Hepatocyte (in vitro differentiated cells): ENCODE data around the gene MAP3K6.

Source experiments
- EZH2 ChIP-seq: fragments of 200-600 bp; sonication (generic); IDR thresholded peaks from 2 replicates; pipeline ENCODE4 v1.6.1; 2016; ENCODE audit warnings: antibody characterized with exemption, mild to moderate bottlenecking, borderline replicate concordance
- EZH2phosphoT487 ChIP-seq: fragments of 200-600 bp; sonication (generic); IDR thresholded peaks from one replicate; pipeline ENCODE4 v1.6.1; 2018; ENCODE audit warnings: antibody characterized with exemption, mild to moderate bottlenecking, low read depth, moderate library complexity; ENCODE audit not compliant: unreplicated experiment, severe bottlenecking
- TF ChIP-seq, protein P1 (sequence below): fragments of 200-600 bp; sonication (generic); IDR thresholded peaks from 2 replicates; pipeline ENCODE4 v1.5.1; 2016; ENCODE audit warnings: antibody characterized with exemption, mild to moderate bottlenecking; ENCODE audit not compliant: poor library complexity

DNA sequence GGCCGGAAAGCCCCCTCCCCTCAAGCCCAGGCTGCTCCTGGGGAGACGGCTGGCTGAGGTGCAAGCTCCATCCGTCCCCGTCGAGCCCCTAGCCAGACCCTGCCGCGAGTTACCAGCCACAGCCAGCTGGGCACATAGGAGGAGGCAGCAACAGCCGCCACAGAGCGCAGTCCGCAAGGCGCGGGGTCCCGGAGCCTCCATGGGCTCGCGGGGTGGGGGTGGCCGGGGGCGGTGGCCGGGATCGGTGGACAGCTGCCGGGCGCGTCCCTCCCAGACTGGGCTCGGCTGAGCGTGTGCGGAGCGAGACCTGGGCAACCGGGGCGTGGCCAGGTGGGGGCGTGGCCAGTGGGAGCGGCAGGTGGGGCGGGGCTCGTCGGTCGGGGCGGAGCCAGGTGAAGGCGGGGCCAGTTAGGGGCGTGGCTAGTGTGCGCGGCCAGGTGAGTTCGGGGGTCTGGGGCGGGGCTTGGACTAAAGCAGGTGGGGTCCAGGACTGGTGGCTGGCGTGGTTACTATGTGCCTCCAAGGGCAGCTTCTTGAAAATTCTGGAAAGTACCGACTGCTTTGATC, 16.4 kb upstream of the MAP3K6 start, which contains the start of gene CD164L2:
- no peak for TF ChIP-seq EZH2
- TF ChIP-seq, protein P1, sequence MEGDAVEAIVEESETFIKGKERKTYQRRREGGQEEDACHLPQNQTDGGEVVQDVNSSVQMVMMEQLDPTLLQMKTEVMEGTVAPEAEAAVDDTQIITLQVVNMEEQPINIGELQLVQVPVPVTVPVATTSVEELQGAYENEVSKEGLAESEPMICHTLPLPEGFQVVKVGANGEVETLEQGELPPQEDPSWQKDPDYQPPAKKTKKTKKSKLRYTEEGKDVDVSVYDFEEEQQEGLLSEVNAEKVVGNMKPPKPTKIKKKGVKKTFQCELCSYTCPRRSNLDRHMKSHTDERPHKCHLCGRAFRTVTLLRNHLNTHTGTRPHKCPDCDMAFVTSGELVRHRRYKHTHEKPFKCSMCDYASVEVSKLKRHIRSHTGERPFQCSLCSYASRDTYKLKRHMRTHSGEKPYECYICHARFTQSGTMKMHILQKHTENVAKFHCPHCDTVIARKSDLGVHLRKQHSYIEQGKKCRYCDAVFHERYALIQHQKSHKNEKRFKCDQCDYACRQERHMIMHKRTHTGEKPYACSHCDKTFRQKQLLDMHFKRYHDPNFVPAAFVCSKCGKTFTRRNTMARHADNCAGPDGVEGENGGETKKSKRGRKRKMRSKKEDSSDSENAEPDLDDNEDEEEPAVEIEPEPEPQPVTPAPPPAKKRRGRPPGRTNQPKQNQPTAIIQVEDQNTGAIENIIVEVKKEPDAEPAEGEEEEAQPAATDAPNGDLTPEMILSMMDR: no peak
- no peak for TF ChIP-seq EZH2phosphoT487
